T-helper 1 cell treated with Interleukin-12 subunit alpha and Interleukin-12 subunit beta and Interleukin-4 antibody, amounts not matched to agents 30 ng/mL and 1 ng/mL, for 36 hours (primary cell): ENCODE measurements around the gene MPPED2. TPM values are rescaled to one million over a fixed set of nuclear protein-coding genes. Genes with fewer than 3 reads are reported as not detected.

Experiments used
- intact Hi-C: fragments of 100-400 bp; cut with micrococcal nuclease; formaldehyde crosslinking; loops from one replicate; pipeline ENCODE4 v1.15.1; 2024
- total RNA-seq: library from RNA; stranded (reverse); gene quantifications from 2 replicates; pipeline ENCODE4 v1.2.3, GENCODE V29; 2022

Gene MPPED2
- total RNA-seq, 1 donor from 2014 or later = not detected

DNA sequence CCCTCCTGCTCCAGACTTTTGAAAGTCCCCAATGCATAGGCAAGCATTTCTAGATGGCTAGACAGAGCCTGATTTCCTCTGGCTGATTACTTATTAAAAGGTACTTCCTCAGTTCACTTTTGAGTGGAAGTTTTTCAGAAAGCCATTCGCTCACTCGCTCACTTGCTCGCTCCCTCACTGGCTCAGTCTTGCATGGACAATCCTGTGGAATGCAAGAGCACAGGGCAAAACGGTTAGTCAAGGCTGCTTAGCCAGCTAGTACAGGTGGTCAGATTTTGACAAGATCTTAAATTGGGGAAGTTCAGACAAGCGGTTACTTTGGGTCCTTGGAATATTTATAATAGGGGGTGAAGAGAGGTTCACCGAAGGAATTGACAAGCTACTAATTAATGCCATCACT lies 162.3 kb downstream of the MPPED2 start:
- intact Hi-C loops = no loop called here

DNA sequence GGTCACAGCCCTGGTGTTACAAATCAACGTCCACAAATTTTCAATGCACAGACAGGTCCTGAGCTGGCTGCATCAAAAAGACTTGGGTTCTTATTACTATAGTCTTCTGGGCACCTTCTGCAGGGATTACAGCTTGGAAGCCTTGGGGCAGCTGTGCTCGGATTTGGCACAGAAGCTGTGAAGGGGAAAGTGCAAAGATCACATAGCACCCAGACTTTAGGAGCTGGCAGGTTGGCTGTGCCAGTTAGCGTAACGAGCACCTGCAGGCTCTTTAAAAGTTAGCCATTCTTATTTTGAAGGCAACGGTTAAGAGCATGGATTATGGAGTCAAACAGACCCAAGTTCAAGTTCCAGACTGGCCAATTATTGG lies 162.9 kb downstream of the MPPED2 start:
- intact Hi-C loops = no loop called here

DNA sequence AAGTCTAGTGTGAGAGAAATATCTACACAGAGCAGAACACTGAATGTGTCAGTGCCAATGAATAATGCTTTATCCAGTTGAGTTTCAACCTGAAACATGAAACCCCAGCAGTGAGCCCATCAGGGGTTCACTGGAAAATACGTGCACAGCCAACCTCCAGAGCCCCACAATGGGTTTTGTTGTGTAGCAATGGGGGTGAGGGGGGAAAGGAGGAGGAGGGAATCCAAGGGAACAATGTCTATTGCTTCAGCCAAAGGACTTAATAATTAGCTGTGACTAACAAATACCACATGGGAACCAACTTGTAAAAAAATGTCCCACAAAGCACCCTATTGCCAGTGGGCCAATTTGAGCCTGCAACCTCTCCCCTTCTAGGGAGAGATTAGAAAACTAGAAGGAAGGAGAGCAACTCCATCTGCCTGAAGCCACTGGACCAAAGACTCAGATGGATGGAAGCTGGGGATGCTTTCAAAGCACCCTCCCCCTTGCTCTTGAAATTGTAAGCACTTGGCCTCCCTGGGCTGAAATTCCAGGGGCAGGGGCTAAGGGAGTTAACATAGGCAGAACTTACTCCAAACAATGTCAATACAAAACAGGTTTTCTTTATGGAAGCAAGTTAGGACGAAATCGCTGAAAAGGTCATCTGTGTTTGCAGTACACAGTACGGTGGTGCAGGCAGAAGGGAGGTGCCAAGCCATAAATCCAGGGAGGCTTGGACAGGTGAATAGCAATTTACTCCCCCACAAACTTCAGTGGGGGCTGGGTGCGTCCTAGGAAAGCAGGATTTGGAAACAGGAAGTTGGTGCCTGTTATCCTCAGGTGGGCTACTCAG lies 163.5 kb downstream of the MPPED2 start:
- intact Hi-C loops = no loop called here

DNA sequence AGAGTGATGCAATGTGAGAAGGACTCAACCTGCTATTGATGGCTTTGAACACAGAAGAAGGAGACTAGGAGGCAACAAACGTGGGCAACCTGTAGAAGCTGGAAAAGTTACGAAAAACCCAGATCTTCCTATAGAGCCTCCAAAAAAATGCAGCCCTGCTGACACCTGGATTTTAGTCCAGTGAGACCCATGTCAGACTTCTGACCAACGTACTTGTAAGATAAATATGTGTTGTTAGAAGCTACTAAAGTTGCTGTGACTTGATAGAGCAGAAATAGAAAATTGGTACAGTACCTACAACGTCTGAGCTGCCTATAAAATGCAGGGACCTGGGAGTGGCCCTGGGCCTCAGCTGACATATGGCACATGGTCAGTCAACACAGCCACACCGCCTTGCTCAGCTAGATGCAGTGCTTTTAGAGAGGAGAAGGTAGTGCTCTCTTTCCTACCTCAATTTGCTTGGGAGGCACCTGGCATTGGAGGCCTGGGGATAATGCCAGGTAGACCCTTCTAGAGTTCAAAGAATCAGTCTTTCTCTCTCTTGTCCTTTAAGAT lies 165.8 kb downstream of the MPPED2 start:
- intact Hi-C loops = no loop called here

DNA sequence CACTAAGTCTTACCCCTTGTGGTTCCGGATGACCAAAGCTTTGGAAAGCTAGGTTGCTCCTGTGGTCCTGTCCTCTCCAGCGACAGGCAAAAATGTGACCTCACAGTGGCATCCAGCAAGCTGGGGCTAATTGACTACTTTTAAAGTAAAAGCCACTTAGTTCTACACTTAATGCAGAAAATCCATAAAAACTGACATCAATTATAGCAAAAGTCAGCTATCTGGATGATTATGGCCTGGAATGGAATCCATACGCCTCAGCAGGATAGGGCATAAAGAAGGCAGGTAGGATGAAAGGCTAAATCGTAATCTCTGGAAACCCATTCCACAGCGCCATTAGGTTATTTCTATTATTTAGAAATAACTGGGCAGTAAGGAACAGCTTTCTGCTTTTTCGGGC lies 171.3 kb downstream of the MPPED2 start:
- intact Hi-C loops = no loop called here

DNA sequence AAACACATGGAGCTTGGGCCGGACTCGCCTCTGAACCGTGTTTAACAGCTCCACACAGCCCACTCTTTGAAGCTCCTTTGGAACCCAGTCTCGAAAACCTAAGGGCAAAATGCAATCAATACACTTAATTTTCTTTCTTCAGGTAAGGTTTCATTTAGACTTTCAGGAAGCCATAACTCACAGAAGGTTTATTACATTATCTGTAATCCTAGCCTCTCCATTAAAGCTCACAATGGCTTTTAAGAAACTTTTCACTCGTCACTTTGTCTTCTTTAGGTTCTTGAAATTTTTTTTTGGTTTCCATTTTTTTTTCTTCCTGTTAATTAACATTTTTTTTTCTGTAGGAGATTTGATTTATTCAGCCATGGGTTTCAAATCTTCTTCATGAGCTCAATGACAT lies 171.9 kb downstream of the MPPED2 start:
- intact Hi-C loops = no loop called here

DNA sequence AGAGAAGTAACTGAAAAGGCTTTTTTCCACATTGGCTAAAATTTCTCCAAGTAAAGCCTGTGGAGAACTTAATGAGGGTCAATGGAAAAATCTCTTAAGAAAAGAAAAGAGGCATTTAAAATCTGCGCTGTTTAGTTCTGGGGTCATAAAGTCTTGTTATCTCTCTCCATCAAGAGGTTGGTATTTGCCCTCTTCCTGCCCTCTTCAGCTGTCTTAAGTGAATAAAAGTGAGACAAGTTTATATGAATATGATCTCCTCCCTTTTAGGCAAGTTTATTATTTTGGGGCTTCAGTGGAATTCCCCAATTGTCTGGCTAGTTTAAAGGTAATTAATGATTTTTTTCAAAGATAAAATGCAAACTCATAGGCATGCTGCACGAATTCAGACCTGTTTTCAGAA lies 173.6 kb downstream of the MPPED2 start:
- intact Hi-C loops = no loop called here

DNA sequence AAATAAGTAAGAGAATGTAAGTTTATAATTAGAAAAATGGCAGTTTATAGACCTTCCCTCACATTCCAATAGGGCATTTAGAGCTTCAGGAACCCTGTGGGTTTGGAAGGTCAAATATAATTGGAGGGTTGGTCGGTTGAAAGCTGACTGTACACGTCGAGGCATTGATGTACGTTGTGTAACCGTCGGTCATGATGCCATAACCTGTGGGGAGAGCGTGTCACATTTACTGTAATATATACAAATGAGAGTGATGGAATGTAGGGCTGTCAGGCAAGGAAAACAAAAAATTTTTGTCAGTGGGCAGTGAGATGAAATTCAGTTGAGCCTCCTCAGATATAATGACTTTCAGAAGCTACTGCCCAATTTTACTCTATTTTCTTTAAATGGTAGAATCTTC lies 174.8 kb downstream of the MPPED2 start:
- intact Hi-C loops = no loop called here

DNA sequence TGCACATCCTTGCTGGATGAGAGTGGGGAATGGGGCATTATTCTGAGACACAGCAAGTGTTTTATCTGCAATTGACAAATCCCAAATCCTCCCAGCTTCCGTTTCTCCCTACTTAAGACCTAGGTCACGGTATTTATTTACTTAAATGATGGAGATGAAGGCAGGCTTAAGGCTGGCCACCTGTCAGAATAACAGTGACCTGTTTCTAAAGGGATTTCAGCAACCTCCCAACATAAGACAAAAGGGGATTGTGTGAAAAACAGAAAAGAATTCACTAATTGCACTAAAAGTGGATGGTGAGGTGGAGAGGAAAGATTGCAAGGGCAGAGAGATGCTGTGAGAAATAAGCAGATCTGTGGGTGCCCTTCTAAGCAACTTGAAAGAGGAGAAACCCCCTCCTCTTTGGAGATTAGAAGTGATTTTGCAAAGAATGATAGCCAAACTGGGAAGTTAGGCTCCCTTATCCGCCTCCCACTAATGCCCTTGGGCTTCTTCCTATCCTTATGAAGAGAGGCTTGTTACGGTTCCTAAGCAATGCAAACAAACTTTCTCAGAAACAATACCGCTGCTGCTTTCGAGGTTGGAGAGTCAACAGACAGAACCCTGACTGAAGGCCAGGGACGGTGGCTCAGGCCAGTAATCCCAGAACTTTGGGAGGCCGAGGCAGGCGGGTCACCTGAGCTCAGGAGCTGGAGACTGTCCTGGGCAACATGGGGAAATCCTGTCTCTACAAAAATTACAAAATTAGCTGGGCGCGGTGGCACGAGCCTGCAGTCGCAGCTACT lies 179.0 kb downstream of the MPPED2 start:
- intact Hi-C loops = no loop called here

DNA sequence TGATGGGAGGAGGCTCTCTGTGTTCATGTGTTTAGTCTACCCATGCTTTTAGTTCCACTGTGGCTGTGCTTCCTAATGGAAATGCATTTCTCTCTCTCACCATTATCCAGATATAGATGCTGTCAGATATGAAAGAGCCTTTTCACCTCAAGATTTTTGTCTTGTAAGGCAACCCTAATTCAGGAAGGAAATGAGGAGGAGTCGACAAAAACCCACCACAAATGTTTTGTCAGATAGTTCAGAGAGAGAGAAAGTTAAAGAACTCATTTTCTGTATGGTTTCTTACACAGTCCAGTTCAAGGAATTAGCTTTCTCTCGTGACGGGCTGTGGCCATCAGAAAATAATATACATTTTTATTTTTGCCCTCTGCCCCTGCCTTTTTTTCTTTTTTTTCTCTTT lies 180.8 kb downstream of the MPPED2 start:
- intact Hi-C loops = no loop called here

DNA sequence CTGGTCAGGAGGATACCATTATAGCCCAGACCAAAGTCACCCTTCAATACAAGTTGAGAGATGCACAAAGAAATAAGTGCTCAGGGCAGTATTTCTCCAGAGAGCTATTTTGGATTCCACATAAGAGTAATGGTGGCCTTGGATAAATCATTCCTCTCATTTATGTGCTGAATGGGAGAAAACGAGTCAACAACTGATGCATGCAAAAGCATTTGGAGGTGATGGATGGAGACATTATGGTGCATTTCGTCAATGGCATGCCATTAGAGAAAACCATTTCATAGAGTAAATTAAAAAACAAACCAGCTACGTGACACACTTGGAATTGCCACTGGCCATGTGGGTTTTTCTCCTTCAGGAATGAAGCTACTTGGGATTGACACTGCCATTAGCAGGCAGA lies 182.0 kb downstream of the MPPED2 start:
- intact Hi-C loops = no loop called here

DNA sequence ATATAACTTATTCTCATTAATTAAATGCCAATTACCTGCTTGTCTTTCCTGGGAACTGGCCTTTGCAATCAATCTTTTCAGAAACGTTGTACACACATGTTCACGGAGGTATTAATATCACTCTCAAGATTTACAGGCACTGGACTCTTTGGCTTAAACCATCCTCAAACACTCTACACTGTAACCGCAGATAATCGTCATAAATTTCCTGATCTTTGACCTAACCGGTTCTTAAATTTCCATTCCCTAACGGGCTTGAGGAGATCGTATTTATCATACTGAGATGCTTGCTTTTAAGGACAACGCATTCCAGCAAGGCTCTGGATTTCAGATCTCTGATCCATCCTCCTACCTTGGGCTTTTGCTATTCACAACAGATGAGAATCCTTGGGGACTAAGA lies 190.4 kb downstream of the MPPED2 start:
- intact Hi-C loops = no loop called here

DNA sequence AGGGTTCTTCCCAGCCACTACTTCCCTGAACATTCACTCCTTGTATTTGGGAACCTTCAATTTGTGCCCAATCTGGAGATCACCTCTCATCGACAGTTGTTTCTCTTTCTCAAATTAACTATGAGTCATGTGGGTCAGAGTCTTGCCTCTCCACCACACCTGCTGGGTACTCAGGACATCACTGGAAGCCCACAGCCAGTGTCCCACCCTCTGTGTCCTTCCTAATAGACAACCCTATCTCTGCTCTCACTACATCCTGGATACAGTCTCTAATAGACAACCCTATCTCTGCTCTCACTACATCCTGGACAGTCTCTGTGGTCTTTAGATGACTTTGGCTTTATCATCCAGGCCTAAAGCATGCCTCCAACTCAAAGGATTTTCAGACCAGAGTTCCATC lies 193.1 kb downstream of the MPPED2 start:
- intact Hi-C loops = no loop called here

DNA sequence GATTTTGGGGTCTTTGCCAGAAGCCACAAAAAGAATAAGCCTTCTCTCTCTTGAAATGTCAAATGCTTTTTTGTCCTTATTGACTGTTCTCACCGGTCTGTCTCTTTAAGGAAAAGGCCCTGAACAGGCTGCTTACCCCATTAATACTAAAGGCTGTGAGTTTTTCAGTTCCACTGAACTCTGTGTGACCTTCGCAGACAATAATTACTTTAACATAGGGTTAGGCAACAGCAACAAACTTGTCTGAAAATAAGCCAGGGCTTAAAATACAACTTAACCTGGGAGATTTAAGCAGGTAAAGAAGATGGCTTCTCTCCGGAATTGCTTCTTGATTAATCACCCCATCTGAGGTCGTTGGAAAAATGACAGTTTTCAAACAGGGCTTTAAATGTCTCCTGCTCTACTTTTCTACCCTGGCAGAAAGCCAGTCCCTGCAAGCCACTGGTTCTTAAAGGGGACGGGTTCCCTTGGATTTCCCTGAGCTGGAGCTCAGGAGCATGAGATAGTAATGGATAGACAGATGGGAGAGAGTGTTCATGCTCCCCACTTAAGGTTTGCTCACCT lies 193.8 kb downstream of the MPPED2 start:
- intact Hi-C loops = no loop called here

DNA sequence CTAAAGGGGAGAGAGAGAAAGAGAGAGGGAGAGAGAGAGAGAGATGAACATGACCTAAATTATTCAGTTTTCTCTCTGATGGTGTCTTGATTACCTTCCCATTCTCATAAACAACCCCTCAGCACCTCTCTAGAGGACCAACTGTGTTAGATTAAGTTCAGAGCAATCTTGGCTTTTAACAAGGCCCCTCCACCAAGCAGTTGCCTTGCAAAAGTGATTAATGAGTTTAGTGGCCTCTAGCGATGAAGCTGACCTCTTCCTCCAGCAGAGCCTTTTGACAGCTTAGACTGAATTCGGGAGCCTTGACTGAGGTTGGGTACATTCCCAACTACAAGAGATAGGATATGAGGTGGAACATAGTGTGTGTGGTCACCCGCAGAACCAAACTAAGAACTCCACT lies 197.2 kb downstream of the MPPED2 start:
- intact Hi-C loops = no loop called here

DNA sequence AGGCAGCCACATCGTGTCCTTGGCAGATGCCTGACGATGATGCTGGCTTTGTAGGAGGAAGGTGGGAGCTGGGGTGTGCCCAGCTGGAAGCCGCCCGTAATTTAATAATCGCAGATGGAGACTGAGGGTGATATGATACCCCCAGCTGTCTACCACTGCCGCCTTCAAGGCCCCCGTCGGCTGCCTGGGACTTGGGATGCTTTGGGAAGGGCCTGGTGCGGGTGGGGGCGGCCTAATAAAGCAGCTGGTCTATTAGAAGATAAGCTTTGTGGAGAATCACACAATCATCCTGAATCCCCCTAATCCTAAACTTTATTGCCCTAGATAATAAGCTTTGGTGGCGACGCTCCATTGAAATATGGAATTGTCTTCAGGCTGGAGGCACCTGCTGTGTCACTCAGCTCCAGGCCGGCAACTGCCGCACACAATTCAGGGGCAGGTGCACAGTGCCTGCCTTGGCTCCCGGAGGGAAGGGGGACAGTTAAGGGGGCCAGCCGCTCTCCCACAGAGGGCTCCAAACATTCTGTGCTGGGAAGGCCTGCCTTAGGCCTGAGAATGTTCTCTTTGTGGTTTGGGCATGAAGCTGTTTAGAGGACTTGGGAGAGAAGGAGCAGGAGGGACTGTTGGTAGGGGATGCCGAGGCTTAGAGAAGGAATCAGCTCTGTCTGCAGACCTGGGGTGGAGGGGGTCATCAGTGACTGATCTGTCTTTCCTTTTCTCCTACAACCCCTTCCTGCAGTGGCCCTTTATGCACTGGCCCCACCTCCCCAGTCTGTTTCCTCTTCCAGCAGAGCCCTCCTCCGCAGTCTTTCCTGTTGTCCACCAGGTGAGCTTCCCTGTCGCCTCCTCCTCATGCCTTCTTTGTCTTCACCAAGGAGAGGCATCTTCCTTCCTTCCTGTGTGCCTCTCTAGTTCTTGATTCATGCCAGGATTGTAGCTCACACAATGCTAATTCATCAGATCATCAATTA lies 198.0 kb downstream of the MPPED2 start:
- intact Hi-C loops = no loop called here

DNA sequence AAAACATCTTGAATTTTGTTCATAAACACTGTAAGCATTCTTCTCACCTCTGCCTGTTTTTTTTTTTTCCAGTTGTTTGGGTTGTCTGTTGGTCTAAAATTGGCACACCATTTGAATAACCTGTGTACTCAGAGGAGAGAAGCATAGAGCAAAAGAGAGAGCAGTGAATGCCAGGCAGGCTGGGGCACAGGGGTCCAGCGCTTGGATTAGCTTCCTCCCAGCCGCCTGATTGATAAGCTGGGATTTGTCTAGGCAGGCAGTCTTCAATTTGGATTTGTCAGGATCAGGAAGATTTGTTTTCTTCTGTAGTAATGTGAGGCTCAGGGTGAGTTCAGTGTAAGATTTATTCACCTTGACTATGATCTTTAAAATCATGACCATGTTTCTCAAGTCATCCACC lies 204.3 kb downstream of the MPPED2 start:
- intact Hi-C loops = no loop called here

DNA sequence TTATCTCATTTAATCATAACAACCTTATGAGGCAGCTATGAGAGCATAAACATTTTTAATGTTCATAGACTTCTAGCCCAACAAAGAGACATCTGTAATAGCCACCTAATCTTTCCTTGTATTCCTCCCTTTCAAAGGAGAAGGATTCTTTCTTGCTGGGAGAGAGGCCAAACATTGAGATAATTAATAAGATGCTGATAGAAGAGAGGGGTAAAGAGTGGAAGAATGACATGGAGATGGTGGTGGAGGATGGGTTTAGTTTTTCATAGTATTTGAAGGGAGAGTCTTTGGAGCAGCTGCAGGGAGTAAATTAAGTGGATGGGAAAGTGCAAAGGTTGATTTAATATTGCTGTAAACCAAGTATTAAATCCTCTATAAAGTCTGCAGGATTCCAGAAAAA lies 205.3 kb downstream of the MPPED2 start:
- intact Hi-C loops = no loop called here

DNA sequence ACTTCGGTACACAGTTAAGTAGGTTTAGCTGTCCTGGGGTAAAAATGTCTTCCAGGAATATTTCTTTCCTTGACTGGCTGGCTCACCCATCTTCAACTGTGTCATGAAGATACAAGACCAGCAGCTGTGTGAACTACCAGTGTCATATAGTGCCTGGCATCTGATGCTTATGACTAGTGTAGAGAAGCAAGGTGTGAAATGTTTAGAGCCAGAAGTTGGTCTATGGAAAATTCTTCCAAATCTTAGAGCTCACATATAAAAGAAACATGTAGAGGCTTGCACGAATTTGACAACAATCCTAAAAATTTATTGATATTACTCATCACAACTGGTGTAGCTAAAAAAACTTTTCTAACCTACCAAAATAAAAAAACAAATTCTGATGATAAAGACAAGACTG lies 208.8 kb downstream of the MPPED2 start:
- intact Hi-C loops = no loop called here

DNA sequence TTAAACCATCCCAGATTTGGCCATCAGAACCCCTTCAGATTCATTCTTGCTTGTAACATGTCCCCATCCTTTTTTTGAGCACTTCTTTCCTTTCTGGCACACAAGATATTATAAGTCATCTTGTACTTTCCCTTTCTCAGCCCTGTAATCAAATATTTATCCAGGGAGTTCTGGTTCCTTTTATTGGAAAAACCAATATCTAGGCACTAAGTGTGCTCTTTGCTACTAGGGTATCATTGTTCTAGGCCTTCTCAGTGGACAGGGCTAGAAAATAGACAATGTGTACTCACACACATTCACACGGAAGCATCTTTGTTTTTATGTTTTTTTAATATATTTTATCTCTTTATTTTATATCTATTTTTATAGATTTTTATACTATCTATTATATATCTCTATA lies 216.0 kb downstream of the MPPED2 start:
- intact Hi-C loops = no loop called here

DNA sequence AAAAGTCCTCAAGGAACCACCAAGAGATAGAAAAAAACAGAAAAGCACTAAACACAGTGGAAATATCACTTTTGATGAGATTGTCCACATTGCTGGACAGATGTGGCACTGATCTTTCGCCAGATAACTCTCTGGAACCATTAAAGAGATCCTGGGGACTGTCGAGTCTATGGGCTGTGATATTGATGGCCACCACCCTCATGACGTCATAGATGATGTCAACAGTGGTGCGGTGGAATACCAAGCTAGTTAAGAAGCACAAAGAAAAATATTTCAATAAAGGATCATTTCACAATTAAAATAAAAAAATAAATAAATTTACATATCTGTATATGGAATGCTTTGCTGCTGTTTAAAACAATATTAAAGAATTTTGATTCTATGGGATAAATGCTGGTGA lies 217.8 kb downstream of the MPPED2 start:
- intact Hi-C loops = no loop called here
